ENCODE results near the gene RHEX.

The RHEX gene

GRCh38 chr1:206112600-206113301 lies 59.8 kb downstream of the RHEX start:
- no peak for TF ChIP-seq CTCF (conservative IDR thresholded peaks at IDR 0.05)
- H3K27ac ChIP-seq, result peak overlapping the region; percentile 99

GRCh38 chr1:206114692-206115640 lies 62.0 kb downstream of the RHEX start:
- TF ChIP-seq CTCF (conservative IDR thresholded peaks at IDR 0.05), result no peak
- H3K27ac ChIP-seq, result peak overlapping the region; percentile 99

- H3K27ac ChIP-seq, result peak overlapping the region; percentile 99; the same call in 1 of the 2 replicates
- TF ChIP-seq CTCF (conservative IDR thresholded peaks at IDR 0.05), result no peak
These were observed 62.8 kb downstream of the RHEX start for GRCh38 chr1:206115791-206116190.

- H3K27ac ChIP-seq, result peak overlapping the region; percentile 99
- no peak for TF ChIP-seq CTCF (conservative IDR thresholded peaks at IDR 0.05)
These were observed 63.4 kb downstream of the RHEX start for GRCh38 chr1:206116191-206116872.

GRCh38 chr1:206116873-206117150 lies 63.8 kb downstream of the RHEX start:
- no peak for TF ChIP-seq CTCF (conservative IDR thresholded peaks at IDR 0.05)
- peak overlapping the region; percentile 99 for H3K27ac ChIP-seq

GRCh38 chr1:206117151-206117948 lies 64.4 kb downstream of the RHEX start, which contains the start of gene AVPR1B:
Gene AVPR1B (minus strand): TSS chr1:206117388. CDS start chr1:206116890, 498 bp downstream.
- peak; percentile 60 for TF ChIP-seq CTCF (conservative IDR thresholded peaks at IDR 0.05)
- peak within 1 kb of the TSS; percentile 99 for H3K27ac ChIP-seq

Measured in VCaP (cell line).